Adipocyte (in vitro differentiated cells): ENCODE data around the gene ARHGEF28.

Experiments used
- DNase-seq: peaks from one replicate; pipeline ENCODE4 v3.0.0-alpha.2; 2015; ENCODE audit warnings: low read depth
- H3K27me3 ChIP-seq: replicated peaks from 2 replicates; pipeline ENCODE4 v1.7.0; 2013; ENCODE audit warnings: mild to moderate bottlenecking, low read length, moderate library complexity; ENCODE audit not compliant: control insufficient read depth, insufficient read depth
- H3K36me3 ChIP-seq: 2 replicates; pipeline ENCODE4 v1.7.0; 2013; ENCODE audit warnings: low read length, mild to moderate bottlenecking, moderate library complexity; ENCODE audit not compliant: control insufficient read depth, insufficient read depth, severe bottlenecking
- H3K4me1 ChIP-seq: 2 replicates; pipeline ENCODE4 v1.7.0; 2013; ENCODE audit warnings: mild to moderate bottlenecking, low read length, moderate library complexity; ENCODE audit not compliant: control insufficient read depth, insufficient read depth
- H3K4me3 ChIP-seq: 2 replicates; pipeline ENCODE4 v1.7.0; 2013; ENCODE audit warnings: mild to moderate bottlenecking, low read length, moderate library complexity
- H3K9ac ChIP-seq: 2 replicates; pipeline ENCODE4 v1.7.0; 2013; ENCODE audit warnings: mild to moderate bottlenecking, low read length, moderate library complexity
- H3K9me3 ChIP-seq: 2 replicates; pipeline ENCODE4 v1.7.0; 2013; ENCODE audit warnings: mild to moderate bottlenecking, low read length, moderate library complexity; ENCODE audit not compliant: control insufficient read depth

The ARHGEF28 gene, protein sequence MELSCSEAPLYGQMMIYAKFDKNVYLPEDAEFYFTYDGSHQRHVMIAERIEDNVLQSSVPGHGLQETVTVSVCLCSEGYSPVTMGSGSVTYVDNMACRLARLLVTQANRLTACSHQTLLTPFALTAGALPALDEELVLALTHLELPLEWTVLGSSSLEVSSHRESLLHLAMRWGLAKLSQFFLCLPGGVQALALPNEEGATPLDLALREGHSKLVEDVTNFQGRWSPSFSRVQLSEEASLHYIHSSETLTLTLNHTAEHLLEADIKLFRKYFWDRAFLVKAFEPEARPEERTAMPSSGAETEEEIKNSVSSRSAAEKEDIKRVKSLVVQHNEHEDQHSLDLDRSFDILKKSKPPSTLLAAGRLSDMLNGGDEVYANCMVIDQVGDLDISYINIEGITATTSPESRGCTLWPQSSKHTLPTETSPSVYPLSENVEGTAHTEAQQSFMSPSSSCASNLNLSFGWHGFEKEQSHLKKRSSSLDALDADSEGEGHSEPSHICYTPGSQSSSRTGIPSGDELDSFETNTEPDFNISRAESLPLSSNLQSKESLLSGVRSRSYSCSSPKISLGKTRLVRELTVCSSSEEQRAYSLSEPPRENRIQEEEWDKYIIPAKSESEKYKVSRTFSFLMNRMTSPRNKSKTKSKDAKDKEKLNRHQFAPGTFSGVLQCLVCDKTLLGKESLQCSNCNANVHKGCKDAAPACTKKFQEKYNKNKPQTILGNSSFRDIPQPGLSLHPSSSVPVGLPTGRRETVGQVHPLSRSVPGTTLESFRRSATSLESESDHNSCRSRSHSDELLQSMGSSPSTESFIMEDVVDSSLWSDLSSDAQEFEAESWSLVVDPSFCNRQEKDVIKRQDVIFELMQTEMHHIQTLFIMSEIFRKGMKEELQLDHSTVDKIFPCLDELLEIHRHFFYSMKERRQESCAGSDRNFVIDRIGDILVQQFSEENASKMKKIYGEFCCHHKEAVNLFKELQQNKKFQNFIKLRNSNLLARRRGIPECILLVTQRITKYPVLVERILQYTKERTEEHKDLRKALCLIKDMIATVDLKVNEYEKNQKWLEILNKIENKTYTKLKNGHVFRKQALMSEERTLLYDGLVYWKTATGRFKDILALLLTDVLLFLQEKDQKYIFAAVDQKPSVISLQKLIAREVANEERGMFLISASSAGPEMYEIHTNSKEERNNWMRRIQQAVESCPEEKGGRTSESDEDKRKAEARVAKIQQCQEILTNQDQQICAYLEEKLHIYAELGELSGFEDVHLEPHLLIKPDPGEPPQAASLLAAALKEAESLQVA (N-terminal part only)

DNA sequence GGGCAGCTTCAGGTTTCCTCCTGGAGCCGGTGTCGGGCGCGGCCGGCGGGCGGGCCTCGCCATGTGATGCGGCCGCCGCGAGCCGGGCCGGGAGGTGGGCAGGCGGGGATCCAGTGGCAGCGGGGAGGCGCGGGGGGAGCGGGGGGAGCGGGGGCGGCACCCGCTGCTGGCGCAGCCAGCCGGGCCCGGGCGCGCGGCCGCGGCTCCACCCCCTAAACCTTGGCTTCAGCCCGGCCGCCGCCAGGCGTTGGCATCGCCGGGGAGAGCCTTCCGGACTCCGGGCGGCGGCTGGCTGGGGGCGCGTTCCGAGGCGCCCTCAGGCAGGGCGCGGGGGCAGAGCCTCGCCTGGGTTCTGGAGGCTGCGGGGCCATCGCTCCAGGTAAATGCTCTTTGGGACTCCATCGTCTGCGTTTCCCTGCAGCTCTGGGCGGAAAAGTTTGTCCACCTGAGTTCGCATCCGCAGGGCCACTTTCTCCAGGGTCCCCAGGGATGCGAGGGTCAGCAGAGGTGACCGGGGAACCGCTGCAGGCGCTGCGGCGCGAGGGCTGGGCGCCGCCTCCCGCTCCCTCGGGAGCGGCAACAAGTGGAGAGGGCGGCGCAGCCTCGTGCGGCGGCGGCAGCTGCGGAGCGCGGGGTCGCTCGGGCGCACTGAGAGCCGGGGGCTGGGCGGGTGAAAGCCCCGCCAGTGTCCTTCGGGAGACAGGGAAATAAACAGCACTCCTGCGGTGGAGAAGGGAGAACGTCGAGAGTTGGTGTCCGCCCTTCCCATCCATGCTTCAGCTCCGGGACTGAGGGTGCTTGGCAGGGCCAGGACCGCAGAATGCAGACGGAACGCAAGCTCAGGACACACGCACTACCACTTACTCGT, at the start of gene ARHGEF28:
ARHGEF28 (plus strand) TSS at position 253 of the 868 bp plus-strand sequence. CDS start 58,656 bp downstream, outside the sequence.
- Histone ChIP-seq H3K9ac (peak within 1 kb of the TSS; percentile 79), H3K9me3 (no peaks in the 10 kb centered on the region), H3K27me3 (peaks cover 8% of the 10 kb centered on the region), H3K4me1 (peaks cover 5% of the 10 kb centered on the region), H3K36me3 (no peaks in the 10 kb centered on the region), H3K4me3 (peak within 1 kb of the TSS; percentile 84)
- DNase-seq, result peak; percentile 85

DNA sequence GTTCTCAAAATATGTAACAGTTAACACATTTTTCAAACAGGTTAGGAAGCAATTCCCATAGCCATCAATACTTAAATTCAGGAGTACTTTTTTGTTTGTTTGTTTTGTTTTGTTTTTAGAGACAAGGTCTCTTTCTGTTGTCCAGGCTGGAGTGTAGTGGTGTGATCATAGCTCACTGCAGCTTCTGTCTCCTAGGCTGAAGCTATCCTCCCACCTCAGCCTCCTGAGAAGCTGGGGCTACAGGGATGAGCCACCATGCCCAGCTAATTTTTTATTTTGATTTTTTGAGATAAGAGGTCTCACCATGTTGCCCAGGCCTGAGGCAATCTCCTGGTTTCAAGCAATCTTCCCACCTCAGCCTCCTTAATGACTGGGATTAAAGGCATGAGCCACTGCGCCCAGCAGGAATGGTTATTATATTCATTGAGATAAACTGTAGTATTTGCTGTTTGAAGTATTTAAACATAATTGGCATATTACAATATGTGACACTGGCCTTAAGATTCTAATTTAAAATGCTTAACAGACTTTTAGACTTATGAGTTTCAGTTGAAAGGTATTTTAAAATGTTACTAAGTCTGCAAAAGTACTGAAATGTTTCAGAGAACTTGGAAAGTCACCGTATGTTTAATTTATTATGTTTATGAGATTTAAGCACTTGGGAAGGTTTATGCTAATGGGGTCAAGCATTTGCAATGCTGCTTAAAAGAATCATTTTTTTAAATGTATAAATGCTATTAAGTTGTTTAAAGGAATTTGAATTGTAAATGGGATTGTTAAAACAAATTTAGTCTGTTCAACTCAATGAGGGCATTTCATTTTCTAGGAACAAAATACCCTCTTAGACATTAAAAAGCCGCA, 43.5 kb upstream of the ARHGEF28 start:
- no peak for DNase-seq
- Histone ChIP-seq H3K27me3 (no peaks in the 10 kb centered on the region), H3K4me3 (no peak overlapping the region), H3K36me3 (peaks cover 57% of the 10 kb centered on the region), H3K4me1 (no peaks in the 10 kb centered on the region), H3K9me3 (no peaks in the 10 kb centered on the region), H3K9ac (no peak overlapping the region)

DNA sequence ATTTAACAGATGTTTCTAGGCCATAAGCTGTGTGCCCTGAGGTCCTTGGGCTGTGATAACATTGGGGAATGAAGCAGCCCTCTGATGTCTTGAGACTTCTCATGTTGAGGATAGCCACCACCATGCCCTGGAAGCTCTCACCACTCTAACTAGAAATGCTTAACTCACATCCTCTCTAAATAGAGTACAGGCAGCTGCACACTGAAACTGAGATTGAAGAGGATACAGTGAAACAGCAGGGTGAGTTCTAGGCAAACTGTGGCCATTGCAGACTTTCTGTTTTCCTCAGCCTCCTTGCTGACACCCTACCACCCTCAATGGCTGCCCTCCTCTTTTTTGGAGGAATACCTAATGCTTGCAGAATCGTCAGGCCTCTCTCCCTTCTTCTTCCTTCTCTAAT, 38.1 kb upstream of the ARHGEF28 start:
- H3K9ac ChIP-seq, result no peak overlapping the region
- H3K4me3 ChIP-seq, result no peak overlapping the region
- peaks cover 7% of the 10 kb centered on the region for H3K36me3 ChIP-seq
- DNase-seq, result no peak
- peaks cover 16% of the 10 kb centered on the region for H3K4me1 ChIP-seq
- no peaks in the 10 kb centered on the region for H3K9me3 ChIP-seq
- no peaks in the 10 kb centered on the region for H3K27me3 ChIP-seq

DNA sequence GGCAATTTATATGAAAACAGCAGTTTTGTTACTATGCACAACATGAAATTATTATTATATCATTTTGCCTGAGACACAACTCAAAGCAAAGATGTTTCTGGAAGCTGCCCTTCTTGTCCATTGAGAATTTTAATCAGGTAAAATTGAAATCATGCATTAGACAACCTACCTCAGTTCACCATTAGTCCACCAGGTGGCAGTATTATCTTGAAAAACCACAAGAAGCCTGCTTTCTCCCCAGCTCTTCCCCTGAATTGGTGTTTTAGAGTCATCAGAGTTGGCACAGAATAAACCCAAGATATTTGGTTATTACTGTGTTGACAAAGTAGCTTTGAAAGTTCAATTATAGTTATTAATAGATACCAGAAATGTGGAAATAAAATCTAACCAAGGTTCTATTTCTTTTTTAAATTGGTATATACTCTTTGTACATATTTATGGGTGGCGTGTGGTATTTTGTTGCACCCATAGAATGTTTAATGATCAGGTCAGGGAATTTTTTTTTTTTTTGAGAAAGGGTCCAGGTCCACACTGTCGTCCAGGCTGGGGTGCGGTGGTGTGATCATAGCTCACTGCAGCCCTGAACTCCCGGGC, 34.8 kb upstream of the ARHGEF28 start:
- Histone ChIP-seq H3K9ac (no peak overlapping the region), H3K27me3 (no peaks in the 10 kb centered on the region), H3K36me3 (no peaks in the 10 kb centered on the region), H3K9me3 (no peaks in the 10 kb centered on the region), H3K4me1 (peaks cover 17% of the 10 kb centered on the region), H3K4me3 (no peak overlapping the region)
- peak; percentile 93 for DNase-seq

DNA sequence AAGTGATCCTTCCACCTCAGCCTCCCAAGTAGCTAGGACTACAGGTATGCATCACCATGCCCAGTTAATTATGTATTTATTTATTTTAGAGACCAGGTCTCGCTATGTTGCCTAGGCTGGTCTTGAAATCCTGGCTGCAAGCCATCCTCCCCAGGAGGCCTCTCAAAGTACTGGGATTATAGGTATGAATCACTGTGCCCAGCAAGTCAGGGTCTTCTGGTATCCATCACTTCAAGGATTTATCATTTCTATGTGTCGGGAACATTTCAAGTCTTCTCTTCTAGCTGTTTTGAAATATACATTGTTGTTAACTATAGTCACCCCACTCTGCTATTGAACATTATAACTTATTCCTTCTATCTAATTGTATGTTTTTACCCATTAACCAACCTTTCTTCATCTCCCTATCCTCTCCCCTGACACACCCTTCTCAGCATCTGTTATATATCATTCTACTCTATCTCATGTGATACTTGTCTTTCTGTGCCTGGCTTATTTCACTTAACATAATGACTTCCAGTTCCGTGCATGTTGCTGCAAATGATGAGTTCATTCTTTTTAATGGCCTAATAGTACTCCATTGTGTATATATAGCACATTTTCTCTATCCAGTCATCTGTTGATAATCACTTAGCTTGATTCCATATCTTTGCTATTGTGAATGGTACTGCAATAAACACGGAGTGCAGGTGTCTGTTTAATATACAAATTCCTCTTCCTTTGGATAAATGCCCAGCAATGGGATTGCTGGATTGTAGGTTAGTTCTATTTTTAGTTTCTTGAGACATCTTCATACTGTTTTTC, 34.1 kb upstream of the ARHGEF28 start:
- DNase-seq, result peak; percentile 52
- H3K4me1 ChIP-seq, result peaks cover 17% of the 10 kb centered on the region
- H3K9ac ChIP-seq, result no peak overlapping the region
- no peaks in the 10 kb centered on the region for H3K9me3 ChIP-seq
- H3K36me3 ChIP-seq, result no peaks in the 10 kb centered on the region
- no peak overlapping the region for H3K4me3 ChIP-seq
- no peaks in the 10 kb centered on the region for H3K27me3 ChIP-seq

DNA sequence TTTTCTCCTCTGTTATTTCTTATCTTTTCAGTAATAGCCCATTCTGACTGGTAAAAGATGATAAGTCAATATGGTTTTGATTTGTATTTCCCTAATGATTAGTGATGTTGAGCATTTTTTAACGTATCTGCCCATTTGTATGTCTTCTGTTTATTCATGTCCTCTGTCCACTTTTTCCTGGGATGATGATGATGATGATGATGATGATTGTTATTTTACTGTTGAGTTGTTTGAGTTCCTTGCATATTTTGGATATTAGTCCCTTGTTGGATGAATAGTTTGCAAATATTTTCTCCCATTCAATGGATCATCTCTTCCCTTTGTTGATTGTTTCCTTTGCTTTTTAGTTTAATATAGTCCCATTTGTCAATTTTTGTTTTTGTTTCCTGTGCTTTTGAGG, 33.4 kb upstream of the ARHGEF28 start:
- H3K36me3 ChIP-seq, result no peaks in the 10 kb centered on the region
- no peak for DNase-seq
- no peak overlapping the region for H3K9ac ChIP-seq
- H3K4me3 ChIP-seq, result no peak overlapping the region
- no peaks in the 10 kb centered on the region for H3K9me3 ChIP-seq
- peaks cover 17% of the 10 kb centered on the region for H3K4me1 ChIP-seq
- no peaks in the 10 kb centered on the region for H3K27me3 ChIP-seq

DNA sequence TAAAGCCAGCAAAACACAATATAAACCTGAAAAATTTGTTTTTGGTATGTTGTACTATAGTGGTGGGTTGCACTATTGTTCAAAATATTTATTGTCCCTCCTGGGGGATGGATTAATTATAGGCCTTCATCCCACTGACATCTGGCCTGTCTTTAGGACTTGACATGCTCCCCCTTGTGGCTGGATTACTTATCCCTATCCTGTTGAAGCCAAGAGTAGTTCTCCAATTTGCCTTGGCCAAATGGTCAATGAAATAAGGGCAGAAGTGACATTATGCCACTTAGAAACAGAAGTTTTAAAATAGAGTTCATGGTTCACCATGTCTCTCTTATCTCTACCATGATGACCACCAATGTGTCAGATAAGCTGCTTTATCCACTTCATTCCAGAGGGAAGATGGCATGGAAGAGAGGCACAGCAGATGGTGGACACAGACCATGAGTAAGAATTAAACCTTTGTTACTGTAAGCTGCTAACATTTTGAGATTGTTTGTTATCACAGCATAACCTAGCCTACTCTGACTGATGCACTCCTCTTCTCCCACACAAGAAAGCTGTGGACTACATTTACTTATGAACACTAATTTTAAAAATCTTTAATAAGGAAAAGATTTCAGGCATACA, 29.2 kb upstream of the ARHGEF28 start:
- DNase-seq, result peak; percentile 22
- no peaks in the 10 kb centered on the region for H3K27me3 ChIP-seq
- H3K4me1 ChIP-seq, result peaks cover 11% of the 10 kb centered on the region
- no peak overlapping the region for H3K9ac ChIP-seq
- H3K36me3 ChIP-seq, result no peaks in the 10 kb centered on the region
- no peak overlapping the region for H3K4me3 ChIP-seq
- peaks cover 8% of the 10 kb centered on the region for H3K9me3 ChIP-seq

DNA sequence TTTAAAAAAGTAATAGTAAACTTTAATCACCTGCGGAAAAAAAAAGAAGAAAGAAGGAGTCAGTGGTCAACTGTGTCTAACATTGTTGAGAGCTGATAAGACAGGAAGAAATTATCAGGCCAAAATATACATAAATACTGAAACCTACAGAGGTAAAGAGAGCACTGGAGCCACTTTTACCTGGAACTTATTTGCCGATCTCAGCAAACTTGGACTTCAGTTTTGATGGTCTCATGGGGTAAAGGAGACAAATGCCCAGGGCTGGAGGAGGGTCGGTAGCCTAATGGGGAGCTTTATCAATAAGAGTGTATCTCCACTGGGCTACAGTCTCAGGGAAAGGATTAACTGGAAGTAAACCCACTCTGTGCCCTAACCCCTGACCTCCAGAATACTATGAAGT, 26.6 kb upstream of the ARHGEF28 start:
- Histone ChIP-seq H3K9ac (no peak overlapping the region), H3K9me3 (peaks cover 16% of the 10 kb centered on the region), H3K4me3 (no peak overlapping the region), H3K27me3 (no peaks in the 10 kb centered on the region), H3K4me1 (no peaks in the 10 kb centered on the region), H3K36me3 (no peaks in the 10 kb centered on the region)
- DNase-seq, result no peak

DNA sequence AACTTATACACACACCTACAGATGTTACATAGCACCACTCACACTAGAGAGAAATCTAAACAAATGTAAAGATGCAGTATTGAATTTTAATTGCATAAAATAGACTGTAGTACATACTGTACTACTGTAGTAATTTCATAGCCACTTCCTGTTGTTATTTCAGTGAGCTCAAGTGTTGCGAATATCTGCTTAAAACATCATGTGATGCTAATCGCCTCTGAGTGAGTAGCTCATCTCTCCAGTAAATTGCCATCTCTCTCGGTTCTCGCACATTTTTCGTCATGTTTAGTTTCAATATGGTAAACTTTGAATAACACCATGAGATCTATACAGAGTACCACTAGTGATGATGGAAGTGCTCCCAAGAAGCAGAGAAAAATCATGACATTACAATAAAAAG, 22.0 kb upstream of the ARHGEF28 start:
- peaks cover 16% of the 10 kb centered on the region for H3K9me3 ChIP-seq
- H3K4me3 ChIP-seq, result no peak overlapping the region
- H3K27me3 ChIP-seq, result no peaks in the 10 kb centered on the region
- no peaks in the 10 kb centered on the region for H3K36me3 ChIP-seq
- no peak for DNase-seq
- no peaks in the 10 kb centered on the region for H3K4me1 ChIP-seq
- no peak overlapping the region for H3K9ac ChIP-seq
